HepG2 (cell line): ENCODE results near the gene PET117. TPM values are rescaled to one million over a fixed set of nuclear protein-coding genes. Genes with fewer than 3 reads are reported as not detected.

Experiments used
- ATAC-seq: fragments of 200-7000 bp; cut with Tn5 transposase; 3 replicates; pipeline ENCODE4 v1.9.1; 2020; ENCODE audit warnings: mild to moderate bottlenecking, moderate library complexity
- Bru-seq: library from RNA; stranded (reverse); fragments of 400-500 nt; gene quantifications from one replicate; lab custom pipeline; 2021; lab: Mats Ljungman, UMichigan
- BruChase-seq, 2 experiments: library from RNA; stranded (reverse); fragments of 400-500 nt; gene quantifications; one replicate each; lab custom pipeline; 2021; lab: Mats Ljungman, UMichigan
- BruUV-seq: library from RNA; stranded (reverse); fragments of 400-500 nt; replicated peaks from 2 replicates; lab custom pipeline; 2021; lab: Mats Ljungman, UMichigan
- CTCF ChIA-PET: fragments of 300-600 bp; formaldehyde crosslinking; extraction: SDS; loops from one replicate; lab custom pipeline; 2021; ENCODE audit warnings: low total read pairs, inconsistent platforms, low intra/inter-chr PET ratio; lab: Yijun Ruan, JAX
- POLR2A ChIA-PET: fragments of 350-600 bp; sonication (Branson Sonifier 250); formaldehyde crosslinking; loops from one replicate; lab custom pipeline; 2020; ENCODE audit warnings: antibody characterized with exemption, inconsistent platforms; lab: Yijun Ruan, JAX
- DNase-seq: peaks from one replicate; pipeline ENCODE4 v3.0.0-alpha.2; 2015; ENCODE audit warnings: low spot score
- FAIRE-seq: peaks from 3 replicates; lab custom pipeline; 2011; peaks lifted over from hg19 to GRCh38; lab: Jason Lieb, UNC
- H2AFZ ChIP-seq: one replicate; pipeline ENCODE4 v1.6.1; 2011; ENCODE audit warnings: low read length, inconsistent platforms
- H3K27ac ChIP-seq: fragments of 300-600 bp; 3 replicates; pipeline ENCODE4 v1.8.0; 2011; ENCODE audit warnings: mixed run types, mild to moderate bottlenecking, mixed read lengths, low read length, inconsistent platforms; ENCODE audit not compliant: insufficient read depth; ENCODE audit errors: extremely low read length
- H3K27me3 ChIP-seq, 2 experiments: fragments of 200-600 bp in 1 of 2; 2 replicates in 1 of 2; 3 replicates in 1 of 2; pipeline versions ENCODE4 v1.6.0 to v1.8.0; 2011; ENCODE audit warnings: low read length in 2 of 2, mild to moderate bottlenecking in 2 of 2, moderate library complexity in 2 of 2, inconsistent platforms in 1 of 2; ENCODE audit not compliant: insufficient read depth in 2 of 2, control insufficient read depth in 1 of 2
- H3K36me3 ChIP-seq, 2 experiments: fragments of 200-600 bp in 1 of 2; replicated peaks in 1 of 2; 2 replicates in 1 of 2; 3 replicates in 1 of 2; pipeline versions ENCODE4 v1.5.1 to v1.8.0; 2011; ENCODE audit warnings: low read length in 2 of 2, inconsistent platforms in 1 of 2; ENCODE audit not compliant: insufficient read depth in 2 of 2, control insufficient read depth in 1 of 2
- H3K4me1 ChIP-seq: 2 replicates; pipeline ENCODE4 v1.5.1; 2012; ENCODE audit warnings: low read length, inconsistent platforms; ENCODE audit not compliant: insufficient read depth
- H3K4me2 ChIP-seq: 2 replicates; pipeline ENCODE4 v1.6.0; 2011; ENCODE audit warnings: low read depth, low read length, inconsistent platforms
- H3K4me3 ChIP-seq, 3 experiments: fragments of 200-600 bp in 1 of 3; sonication (generic), shearing (Covaris generic) in 1 of 3; replicated peaks in 1 of 3; 2 replicates each; pipeline ENCODE4 v1.5.1; 2011 to 2016; ENCODE audit warnings: low read length in 3 of 3, inconsistent platforms in 2 of 3, low read depth in 2 of 3, mild to moderate bottlenecking in 2 of 3, control low read depth in 1 of 3, mixed read lengths in 1 of 3; ENCODE audit not compliant: insufficient read depth in 1 of 3
- H3K79me2 ChIP-seq: one replicate; pipeline ENCODE4 v1.6.1; 2011; ENCODE audit warnings: low read length, inconsistent platforms; ENCODE audit not compliant: insufficient read depth
- H3K9ac ChIP-seq: 2 replicates; pipeline ENCODE4 v1.6.0; 2011; ENCODE audit warnings: mild to moderate bottlenecking, low read depth, low read length, inconsistent platforms; ENCODE audit not compliant: insufficient read depth
- H3K9me3 ChIP-seq: 2 replicates; pipeline ENCODE4 v1.5.1; 2012; ENCODE audit warnings: mild to moderate bottlenecking, low read length
- H4K20me1 ChIP-seq: 2 replicates; pipeline ENCODE4 v1.6.0; 2011; ENCODE audit warnings: inconsistent platforms, mild to moderate bottlenecking, low read length, moderate library complexity; ENCODE audit not compliant: insufficient read depth
- AGO2 ChIP-seq: fragments of 200-400 bp; formaldehyde crosslinking; optimal IDR thresholded peaks from 2 replicates; pipeline ENCODE3; 2017; ENCODE audit warnings: mild to moderate bottlenecking, low read depth, low read length, moderate library complexity
- EZH2 ChIP-seq: conservative IDR thresholded peaks from 2 replicates; pipeline ENCODE4 v1.6.1; 2012; ENCODE audit warnings: mild to moderate bottlenecking, low read depth, low read length, moderate library complexity
- FOXM1 ChIP-seq: sonication (generic); formaldehyde crosslinking; IDR thresholded peaks from 2 replicates; pipeline ENCODE4 v1.5.0; 2020; ENCODE audit warnings: missing genetic modification reagents
- NFATC3 ChIP-seq: sonication (generic); formaldehyde crosslinking; IDR thresholded peaks from 2 replicates; pipeline ENCODE4 v1.5.1; 2020; ENCODE audit warnings: mild to moderate bottlenecking, missing genetic modification reagents
- NR1H2 ChIP-seq: sonication (generic); formaldehyde crosslinking; IDR thresholded peaks from 2 replicates; pipeline ENCODE4 v1.8.1; 2022; ENCODE audit warnings: low read depth, missing genetic modification reagents, borderline replicate concordance
- SKI ChIP-seq: fragments of 450-650 bp; IDR thresholded peaks from one replicate; pipeline ENCODE4 v1.6.1; 2018; ENCODE audit warnings: mild to moderate bottlenecking; ENCODE audit not compliant: partially characterized antibody
- TMF1 ChIP-seq: sonication (generic); formaldehyde crosslinking; IDR thresholded peaks from 2 replicates; pipeline ENCODE4 v1.8.1; 2022; ENCODE audit warnings: low read depth, missing genetic modification reagents
- XBP1 ChIP-seq: sonication (generic); formaldehyde crosslinking; IDR thresholded peaks from 2 replicates; pipeline ENCODE4 v1.5.0; 2020; ENCODE audit warnings: missing genetic modification reagents
- ZC3H13 ChIP-seq: sonication (generic); formaldehyde crosslinking; IDR thresholded peaks from 2 replicates; pipeline ENCODE4 v1.8.1; 2023; ENCODE audit warnings: mild to moderate bottlenecking, missing genetic modification reagents, moderate library complexity
- ZFP36L2 ChIP-seq: sonication (generic); formaldehyde crosslinking; IDR thresholded peaks from 2 replicates; pipeline ENCODE4 v1.4.0; 2020; ENCODE audit warnings: missing genetic modification reagents
- ZNF354B ChIP-seq: sonication (generic); formaldehyde crosslinking; IDR thresholded peaks from 2 replicates; pipeline ENCODE4 v1.8.0; 2022; ENCODE audit warnings: mild to moderate bottlenecking, missing genetic modification reagents
- ZNF550 ChIP-seq: sonication (generic); formaldehyde crosslinking; IDR thresholded peaks from 2 replicates; pipeline ENCODE4 v1.4.0; 2020; ENCODE audit warnings: mild to moderate bottlenecking, missing genetic modification reagents, borderline replicate concordance
- ZNF616 ChIP-seq: sonication (generic); formaldehyde crosslinking; IDR thresholded peaks from 2 replicates; pipeline ENCODE4 v1.5.0; 2020; ENCODE audit warnings: low read depth, mild to moderate bottlenecking, missing genetic modification reagents
- ZNF670 ChIP-seq: sonication (generic); formaldehyde crosslinking; IDR thresholded peaks from 2 replicates; pipeline ENCODE4 v1.8.0; 2022; ENCODE audit warnings: mild to moderate bottlenecking, missing genetic modification reagents, borderline replicate concordance
- WGBS: methylation state at CpG from one replicate; pipeline ENCODE4 v1.1.6; 2017; ENCODE audit warnings: low lambda C conversion rate; 5-methylcytosine and 5-hydroxymethylcytosine counted together
- in situ Hi-C: cut with HindIII; loops from 2 replicates; pipeline ENCODE4 v1.10.0; 2017; ENCODE audit warnings: low pct_unique_long_range_greater_than_20kb; ENCODE audit not compliant: extremely low pct_ligation_motif_present
- intact Hi-C: fragments of 100-400 bp; cut with micrococcal nuclease; formaldehyde crosslinking; loops from one replicate; pipeline ENCODE4 v1.10.0; 2022; ENCODE audit not compliant: unreplicated experiment
- long read RNA-seq, 2 experiments: library from RNA in 1 of 2; library from polyadenylated mRNA in 1 of 2; stranded (forward) in 1 of 2; unstranded in 1 of 2; transcript quantifications; one replicate each; pipeline ENCODE4 v2.0.0, GENCODE V29; 2019 to 2022
- polyA minus RNA-seq, 3 experiments: library from RNA; depleted of rRNA, polyadenylated mRNA; stranded (reverse); fragments of >200 nt; gene quantifications; 2 replicates each; pipeline ENCODE4 v1.2.3, GENCODE V29; 2011; ENCODE audit warnings: low replicate concordance in 1 of 3
- polyA plus RNA-seq, 8 experiments: library from polyadenylated mRNA; depleted of rRNA in 3 of 8; stranded (reverse) in 7 of 8; unstranded in 1 of 8; fragments of >200 nt; fragmentation: Illumina TruSeq in 4 of 8; extraction: Trizol in 4 of 8; gene quantifications; 2 replicates each; pipeline versions ENCODE4 v1.2.1 to v1.2.3, GENCODE V29; 2011 to 2016; ENCODE audit warnings: low read depth in 4 of 8, missing spikeins in 1 of 8, mixed read lengths in 1 of 8; ENCODE audit not compliant: insufficient read depth in 1 of 8
- total RNA-seq, 5 experiments: library from RNA; depleted of rRNA; stranded (reverse); fragments of >200 nt; fragmentation: Illumina TruSeq; extraction: Trizol; gene quantifications; 2 replicates each; pipeline ENCODE4 v1.2.3, GENCODE V29; 2016; ENCODE audit warnings: low read depth in 1 of 5
- TF ChIP-seq, protein P1 (sequence below): sonication (generic); formaldehyde crosslinking; IDR thresholded peaks from 2 replicates; pipeline ENCODE4 v1.8.1; 2023; ENCODE audit warnings: mild to moderate bottlenecking, missing genetic modification reagents
- TF ChIP-seq, protein P2 (sequence below): sonication (generic); formaldehyde crosslinking; IDR thresholded peaks from 2 replicates; pipeline ENCODE4 v1.4.0; 2020; ENCODE audit warnings: mild to moderate bottlenecking, missing genetic modification reagents

PET117 gene, protein sequence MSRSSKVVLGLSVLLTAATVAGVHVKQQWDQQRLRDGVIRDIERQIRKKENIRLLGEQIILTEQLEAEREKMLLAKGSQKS
- total RNA-seq (2016; rRNA removed; fragmentation: Illumina TruSeq; extraction: Trizol) (48.2 and 52.3 TPM in 2 replicates), polyA plus RNA-seq (2011; rRNA removed) (20.3 and 22.2 TPM in 2 replicates), polyA minus RNA-seq (2011; rRNA and poly(A)+ RNA removed; ENCODE audit: low replicate concordance) (1.6 and 3.4 TPM in 2 replicates), Bru-seq, nascent RNA (percentile 93 among the genes with signal in this experiment), BruChase-seq, experiment 1, labeled RNA remaining after a 6-hour chase (percentile 69 among the genes with signal in this experiment), BruChase-seq, experiment 2, labeled RNA remaining after a 2-hour chase (percentile 70 among the genes with signal in this experiment)
- total RNA-seq (2016; cell fraction: cytosol; rRNA removed; fragmentation: Illumina TruSeq; extraction: Trizol; ENCODE audit: low read depth), result 36.6 and 51.2 TPM in 2 replicates
- total RNA-seq (2016; cell fraction: insoluble cytoplasmic fraction; rRNA removed; fragmentation: Illumina TruSeq; extraction: Trizol), result 45.3 and 47.5 TPM in 2 replicates
- total RNA-seq (2016; cell fraction: membrane; rRNA removed; fragmentation: Illumina TruSeq; extraction: Trizol), result 62.1 and 71.3 TPM in 2 replicates
- 31.5 and 32.3 TPM in 2 replicates for total RNA-seq (2016; cell fraction: nucleus; rRNA removed; fragmentation: Illumina TruSeq; extraction: Trizol)
- 18.4 and 26.3 TPM in 2 replicates for polyA plus RNA-seq (2011; cell fraction: cytosol; rRNA removed)
- polyA plus RNA-seq (2011; cell fraction: nucleus; rRNA removed), result 4.6 and 8.3 TPM in 2 replicates
- polyA plus RNA-seq (2012), result 22.3 and 28.9 TPM in 2 replicates
- polyA plus RNA-seq (2016; cell fraction: cytosol; fragmentation: Illumina TruSeq; extraction: Trizol; ENCODE audit: low read depth), result 38.8 and 59.8 TPM in 2 replicates
- 50.0 and 52.2 TPM in 2 replicates for polyA plus RNA-seq (2016; cell fraction: insoluble cytoplasmic fraction; fragmentation: Illumina TruSeq; extraction: Trizol; ENCODE audit: low read depth)
- polyA plus RNA-seq (2016; cell fraction: membrane; fragmentation: Illumina TruSeq; extraction: Trizol; ENCODE audit: low read depth), result 54.0 and 63.3 TPM in 2 replicates
- 39.0 and 48.6 TPM in 2 replicates for polyA plus RNA-seq (2016; cell fraction: nucleus; fragmentation: Illumina TruSeq; extraction: Trizol; ENCODE audit: insufficient read depth, low read depth)
- polyA minus RNA-seq (2011; cell fraction: cytosol; rRNA and poly(A)+ RNA removed), result 1.8 and 3.4 TPM in 2 replicates
- polyA minus RNA-seq (2011; cell fraction: nucleus; rRNA and poly(A)+ RNA removed), result 4.8 and 5.1 TPM in 2 replicates
- long read RNA-seq, experiment 1, transcript PET117-201 (2 exons, 1,141 nt), result major isoform, 67 of 69 reads
- long read RNA-seq, experiment 1, partial matches to known transcripts, result 0 of 69 reads
- long read RNA-seq, experiment 1, other reads (novel, unspliced or antisense), result 2 of 69 reads
- long read RNA-seq, experiment 2, transcript PET117-201 (2 exons, 1,141 nt), result major isoform, 40 of 47 reads
- long read RNA-seq, experiment 2, partial matches to known transcripts, result 0 of 47 reads
- long read RNA-seq, experiment 2, other reads (novel, unspliced or antisense), result 7 of 47 reads

DNA sequence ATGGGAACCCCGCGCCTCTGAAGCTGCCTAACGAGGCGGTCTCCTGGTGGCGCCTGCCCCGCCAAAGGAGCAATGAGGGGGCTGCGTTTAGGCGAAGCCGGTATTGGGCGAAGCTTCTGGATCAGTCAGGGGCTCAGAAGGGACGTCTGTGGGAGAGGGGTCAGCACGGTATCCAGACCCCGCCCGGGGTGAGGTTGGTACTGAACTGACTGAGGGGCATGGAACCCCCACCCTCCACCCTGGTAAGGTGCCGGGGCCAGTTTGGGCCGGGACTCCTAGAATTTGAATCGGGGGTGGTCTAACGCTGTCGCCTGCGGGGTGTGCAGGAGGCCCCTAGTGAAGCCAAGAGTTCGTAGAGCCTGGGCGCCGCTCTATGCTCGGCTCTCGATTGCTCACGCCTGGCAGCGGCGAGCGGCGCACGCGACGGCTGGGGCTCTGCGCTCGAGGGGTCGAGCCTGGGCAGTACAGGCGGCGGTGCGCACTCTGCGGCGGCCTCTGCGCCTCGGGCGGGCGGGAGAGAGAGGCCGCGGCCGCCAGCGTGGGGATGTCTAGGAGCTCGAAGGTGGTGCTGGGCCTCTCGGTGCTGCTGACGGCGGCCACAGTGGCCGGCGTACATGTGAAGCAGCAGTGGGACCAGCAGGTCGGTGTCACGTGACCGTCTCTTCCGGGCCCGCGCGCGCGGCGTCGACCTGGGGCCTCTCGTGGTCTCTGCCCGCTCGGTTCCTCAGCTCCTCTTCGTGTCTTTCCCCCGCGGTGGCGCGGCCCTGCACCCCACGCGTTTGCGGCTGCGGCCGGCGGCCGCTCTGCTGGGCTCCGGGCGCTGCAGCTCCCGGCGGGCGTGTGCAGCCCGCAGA lies at the start of gene PET117, which contains the start of gene KAT14:
Gene PET117 (plus strand): TSS at position 452 of the 854 bp plus-strand sequence. CDS start 93 bp downstream, at position 545.
Gene KAT14 (plus strand): TSS at position 452 of the 854 bp plus-strand sequence. CDS start 4,798 bp downstream, outside the sequence.
- H3K4me1 ChIP-seq, result peaks cover 37% of the 10 kb centered on the region
- peak within 1 kb of the TSS; percentile 93 for H3K9ac ChIP-seq
- H4K20me1 ChIP-seq, result peaks cover 3% of the 10 kb centered on the region; the same call in 1 of the 2 replicates
- peak within 1 kb of the TSS; percentile 88 for H3K27ac ChIP-seq
- peaks cover 3 to 6% of the 10 kb centered on the region in 2 experiments; a peak in 4 of 5 replicates for H3K36me3 ChIP-seq
- H2AFZ ChIP-seq, result peak within 1 kb of the TSS; percentile 56
- H3K4me3 ChIP-seq, result peak within 1 kb of the TSS; percentile 87 to 92 (median 91)
- 15% methylated on average over 81 of the region's 87 CpGs for WGBS
- H3K9me3 ChIP-seq, result no peaks in the 10 kb centered on the region
- DNase-seq, result peak; percentile 85
- H3K27me3 ChIP-seq, result no peaks in the 10 kb centered on the region; a peak in 2 of 5 replicates
- peaks cover 25% of the 10 kb centered on the region for H3K79me2 ChIP-seq
- FAIRE-seq, result no peak
- peak; percentile 94 for ATAC-seq
- BruUV-seq, result no TSS peak
- H3K4me2 ChIP-seq, result peak within 1 kb of the TSS; percentile 71
- intact Hi-C loops, result loop anchor here (2.0 to 10.0 kb wide), 2 partner anchors 133 to 151 kb away; partner anchors contain the start of gene ZNF133
- ChIA-PET POLR2A (interaction anchor here (0.9 to 4.0 kb wide), 16 partner anchors 9 to 567 kb away, joined by 3 to 33 read pairs (median 5); partner anchors contain the start of genes DSTN, OVOL2, RRBP1 and SEC23B), CTCF (no interaction called here)
- in situ Hi-C loops, result no loop called here
- peak; percentile 92 for TF ChIP-seq ZNF550 (CRISPR knock-in tag)
- no peak for TF ChIP-seq EZH2
- peak; percentile 79; the same call in 1 of the 2 replicates for TF ChIP-seq TMF1 (CRISPR knock-in tag)
- TF ChIP-seq, protein P1, sequence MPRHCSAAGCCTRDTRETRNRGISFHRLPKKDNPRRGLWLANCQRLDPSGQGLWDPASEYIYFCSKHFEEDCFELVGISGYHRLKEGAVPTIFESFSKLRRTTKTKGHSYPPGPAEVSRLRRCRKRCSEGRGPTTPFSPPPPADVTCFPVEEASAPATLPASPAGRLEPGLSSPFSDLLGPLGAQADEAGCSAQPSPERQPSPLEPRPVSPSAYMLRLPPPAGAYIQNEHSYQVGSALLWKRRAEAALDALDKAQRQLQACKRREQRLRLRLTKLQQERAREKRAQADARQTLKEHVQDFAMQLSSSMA (CRISPR knock-in tag), result peak; percentile 87; the same call in 1 of the 2 replicates
- TF ChIP-seq ZNF354B, result no peak
- TF ChIP-seq XBP1 (CRISPR knock-in tag), result peak; percentile 86; the same call in 1 of the 2 replicates
- TF ChIP-seq ZC3H13 (CRISPR knock-in tag), result peak; percentile 98
- peak; percentile 98 for TF ChIP-seq AGO2
- peak; percentile 94 for TF ChIP-seq SKI
- no peak for TF ChIP-seq ZFP36L2 (CRISPR knock-in tag)
- peak; percentile 83 for TF ChIP-seq FOXM1 (CRISPR knock-in tag)
- TF ChIP-seq ZNF670 (CRISPR knock-in tag), result peak; percentile 82; the same call in 1 of the 2 replicates
- TF ChIP-seq NFATC3 (CRISPR knock-in tag), result peak; percentile 97
- peak; percentile 81; the same call in 1 of the 2 replicates for TF ChIP-seq NR1H2 (CRISPR knock-in tag)
- peak; percentile 94 for TF ChIP-seq ZNF616 (CRISPR knock-in tag)
- TF ChIP-seq, protein P2, sequence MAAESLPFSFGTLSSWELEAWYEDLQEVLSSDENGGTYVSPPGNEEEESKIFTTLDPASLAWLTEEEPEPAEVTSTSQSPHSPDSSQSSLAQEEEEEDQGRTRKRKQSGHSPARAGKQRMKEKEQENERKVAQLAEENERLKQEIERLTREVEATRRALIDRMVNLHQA (CRISPR knock-in tag), result no peak; the same call in 1 of the 2 replicates
